ENCODE results near the gene MMP17. TPM values are rescaled to one million over a fixed set of nuclear protein-coding genes. Genes with fewer than 3 reads are reported as not detected.

MMP17 gene
- polyA plus RNA-seq, 1 donor (not counting 4 experiments of a cell fraction or from before 2014, with no cell fraction given) = 2.3 TPM

GRCh38 chr12:131900397-131900796 lies 72.2 kb downstream of the MMP17 start:
- no peak overlapping the region for H3K9ac ChIP-seq (ENCODE audit: control insufficient read depth, extremely low read depth, insufficient read depth, low read length)
- DNase-seq (ENCODE audit: low read depth, low spot score) (no peak), FAIRE-seq (no peak)
- no peak overlapping the region for H2AFZ ChIP-seq (ENCODE audit: control insufficient read depth, low read length)
- H3K36me3 ChIP-seq (ENCODE audit: control insufficient read depth in 2 of 2, extremely low read depth in 1 of 2, insufficient read depth in 2 of 2, low read length in 2 of 2) = no peaks in the 10 kb centered on the region
- dilution Hi-C loops (cut with MboI; ENCODE audit: extremely low pct_ligation_motif_present, low sequenced_read_pairs) = no loop called here
- no peaks in the 10 kb centered on the region for H3K27me3 ChIP-seq (ENCODE audit: control insufficient read depth, extremely low read depth, insufficient read depth, low read length)
- H3K9me1 ChIP-seq (ENCODE audit: control insufficient read depth, extremely low read depth, insufficient read depth, low read length) = no peaks in the 10 kb centered on the region
- no peak overlapping the region for H3K27ac ChIP-seq (ENCODE audit: control insufficient read depth, insufficient read depth, low read length)
- no peak overlapping the region for H3K4me3 ChIP-seq (ENCODE audit: control insufficient read depth in 2 of 3, extremely low read depth in 1 of 3, insufficient read depth in 2 of 3, low read depth in 1 of 3, low read length in 3 of 3)
- H3K9me3 ChIP-seq (ENCODE audit: control insufficient read depth, low read depth, low read length) = no peaks in the 10 kb centered on the region
- H4K20me1 ChIP-seq (ENCODE audit: control insufficient read depth, extremely low read depth, insufficient read depth, low read length) = peaks cover 3% of the 10 kb centered on the region
- H3K4me2 ChIP-seq (ENCODE audit: control insufficient read depth, extremely low read depth, insufficient read depth, low read depth, low read length) = no peak overlapping the region
- TF ChIP-seq CTCF (optimal IDR thresholded peaks at IDR 0.05 in 1 of 3, IDR thresholded peaks at IDR 0.05 in 1 of 3, conservative IDR thresholded peaks at IDR 0.05 in 1 of 3; ENCODE audit: extremely low read depth in 1 of 3, insufficient read depth in 2 of 3, low read length in 3 of 3) = no peak
- TF ChIP-seq EZH2 (IDR thresholded peaks at IDR 0.05; ENCODE audit: low read length) = no peak
- H3K79me2 ChIP-seq (ENCODE audit: control insufficient read depth, insufficient read depth, low read length) = no peaks in the 10 kb centered on the region
- H3K4me1 ChIP-seq (ENCODE audit: control insufficient read depth, extremely low read depth, insufficient read depth, low read length) = peaks cover 19% of the 10 kb centered on the region

Small RNA genes lying within 50 kb of the gene (small RNA-seq; reads per million reads assigned to genes)
- gene RNA5SP378 (ENCODE audit: insufficient read length in 3 of 3, low read depth in 3 of 3, low replicate concordance in 1 of 3) (0 reads per million in 3 experiments), gene RNU6-1017P (ENCODE audit: insufficient read length in 3 of 3, low read depth in 3 of 3, low replicate concordance in 1 of 3) (0 reads per million in 3 experiments)

Other genes starting within 250 kb of the MMP17 start
- 11.1 to 13.1 TPM (median 11.5 TPM) in 3 replicates for gene SFSWAP, start 117.3 kb upstream of the MMP17 start, polyA plus RNA-seq
- 2.3 to 4.8 TPM (median 4.3 TPM) in 3 replicates for gene ULK1, start 66.2 kb downstream of the MMP17 start, polyA plus RNA-seq
- gene PUS1, start 100.9 kb downstream of the MMP17 start, polyA plus RNA-seq = 25.8 to 27.1 TPM (median 26.3 TPM) in 3 replicates
- 2.3 to 4.8 TPM (median 4.1 TPM) in 3 replicates for gene EP400, start 121.5 kb downstream of the MMP17 start, polyA plus RNA-seq